ENCODE measurements around the gene ZBTB8B.
"Not testable (repeated sequence)": the region's sequence is repeated elsewhere in the genome, so short reads cannot be mapped to it uniquely, and the experiment has no call there.

Gene ZBTB8B

DNA sequence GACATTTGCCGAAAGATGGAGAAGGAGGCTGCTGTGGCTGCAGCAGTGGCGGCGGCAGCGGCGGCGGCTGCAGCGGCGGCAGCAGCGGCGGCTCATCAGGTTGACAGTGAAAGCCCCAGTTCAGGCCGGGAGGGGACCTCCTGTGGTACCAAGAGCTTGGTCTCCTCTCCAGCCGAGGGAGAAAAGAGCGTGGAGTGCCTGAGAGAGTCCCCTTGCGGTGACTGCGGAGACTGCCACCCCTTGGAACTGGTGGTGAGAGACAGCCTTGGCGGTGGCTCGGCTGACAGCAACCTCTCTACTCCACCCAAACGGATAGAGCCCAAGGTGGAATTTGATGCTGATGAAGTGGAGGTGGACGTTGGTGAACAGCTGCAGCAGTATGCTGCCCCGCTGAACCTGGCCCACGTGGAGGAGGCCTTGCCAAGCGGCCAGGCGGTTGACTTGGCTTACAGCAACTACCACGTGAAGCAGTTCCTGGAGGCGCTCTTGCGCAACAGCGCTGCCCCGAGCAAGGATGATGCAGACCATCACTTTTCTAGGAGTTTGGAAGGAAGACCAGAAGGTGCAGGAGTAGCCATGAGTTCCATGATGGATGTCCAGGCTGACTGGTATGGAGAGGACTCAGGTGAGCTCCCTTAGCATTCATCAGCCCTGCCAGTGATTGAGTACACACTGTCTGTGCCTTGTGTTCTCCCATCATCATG lies 6.3 kb downstream of the ZBTB8B start:
- DNase-seq, result no peak

DNA sequence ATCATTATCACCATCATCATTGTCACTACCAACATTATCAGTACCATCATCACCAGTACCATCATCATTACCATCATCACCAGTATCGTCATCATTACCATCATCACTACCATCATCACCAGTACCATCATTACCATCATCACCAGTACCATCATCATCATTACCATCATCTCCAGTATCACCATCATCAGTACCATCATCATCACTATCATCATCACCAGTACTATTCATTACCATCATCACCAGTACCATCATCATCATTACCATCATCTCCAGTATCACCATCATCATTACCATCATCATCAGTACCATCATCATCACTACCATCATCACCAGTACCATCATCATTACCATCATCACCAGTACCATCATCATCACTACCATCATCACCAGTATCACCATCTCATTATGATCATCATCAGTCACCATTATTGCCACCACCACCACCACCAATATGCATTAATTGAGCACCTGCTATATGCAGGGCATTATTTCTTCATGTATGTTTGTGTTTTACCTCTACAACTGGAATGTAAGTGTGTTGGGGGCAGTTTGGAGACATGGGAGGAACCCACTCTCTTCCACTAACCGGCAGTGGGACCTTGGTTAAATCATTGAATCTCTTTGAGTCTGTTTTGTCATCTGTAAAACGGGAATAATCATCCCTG lies 7.0 kb downstream of the ZBTB8B start:
- DNase-seq, result no peak

- not testable (repeated sequence) for DNase-seq
Observed at GRCh38 chr1:32472966-32473365, 8.1 kb downstream of the ZBTB8B start.

DNA sequence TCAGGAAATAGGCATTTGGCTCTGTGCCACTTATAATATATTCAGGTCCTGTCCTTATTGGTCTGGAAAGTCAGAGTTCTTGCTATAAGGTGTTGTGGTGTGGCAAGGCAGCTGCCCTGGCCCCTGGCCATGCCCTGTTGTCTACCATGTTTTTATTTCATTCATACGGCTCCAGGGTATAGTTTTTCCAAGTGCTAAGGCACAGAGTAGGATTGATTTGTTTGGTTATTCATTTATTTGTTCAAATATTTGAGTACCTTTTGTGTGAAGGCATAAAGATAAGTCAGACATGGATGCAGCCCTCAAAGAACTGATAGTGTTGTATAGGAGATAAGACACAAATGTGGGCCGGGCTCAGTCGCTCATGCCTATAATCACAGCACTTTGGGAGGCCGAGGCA lies 10.1 kb downstream of the ZBTB8B start:
- no peak for DNase-seq

DNA sequence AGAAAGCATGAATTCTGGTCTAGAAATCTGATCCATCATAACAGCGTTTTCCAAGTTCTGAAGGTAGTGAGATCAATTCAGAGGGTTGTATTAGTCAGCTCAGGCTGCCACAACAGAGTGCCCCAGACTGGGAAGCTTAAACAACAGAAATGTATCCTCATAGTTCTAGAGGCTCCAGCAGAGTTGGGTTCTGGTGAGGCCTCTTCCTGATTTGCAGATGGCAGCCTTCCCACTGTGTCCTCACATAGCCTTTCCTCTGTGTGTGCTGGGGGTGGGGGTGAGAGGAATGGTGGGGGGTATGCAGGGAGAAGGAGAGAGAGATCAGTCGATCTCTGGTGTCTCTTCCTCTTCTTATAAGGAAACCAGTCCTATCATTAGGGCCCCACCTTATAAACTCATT lies 15.1 kb downstream of the ZBTB8B start:
- DNase-seq, result no peak

- no peak for DNase-seq
Observed at GRCh38 chr1:32480761-32481160, 15.9 kb downstream of the ZBTB8B start.

DNA sequence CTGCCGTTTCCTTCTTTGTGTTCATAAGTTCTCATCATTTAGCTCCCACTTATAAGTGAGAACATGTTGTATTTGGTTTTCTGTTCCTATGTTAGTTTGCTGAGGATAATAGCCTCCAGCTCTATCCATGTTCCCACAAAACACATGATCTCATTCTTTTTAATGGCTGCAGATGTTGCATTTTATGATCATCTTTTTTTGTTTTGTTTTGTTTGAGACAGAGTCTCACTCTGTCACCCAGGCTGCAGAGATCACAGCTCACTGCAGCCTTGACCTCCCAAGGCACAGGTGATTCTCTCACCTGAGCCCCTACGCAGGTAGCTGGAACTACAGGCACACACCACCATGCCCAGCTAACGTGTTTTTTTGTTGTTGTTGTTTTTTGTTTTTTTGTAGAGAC lies 16.9 kb downstream of the ZBTB8B start:
- DNase-seq, result not testable (repeated sequence)

- no peak for DNase-seq
Observed at GRCh38 chr1:32485554-32486255, 20.8 kb downstream of the ZBTB8B start.

GRCh38 chr1:32486463-32487113 lies 21.7 kb downstream of the ZBTB8B start:
- DNase-seq, result no peak

GRCh38 chr1:32487182-32487581 lies 22.3 kb downstream of the ZBTB8B start:
- DNase-seq, result no peak

DNA sequence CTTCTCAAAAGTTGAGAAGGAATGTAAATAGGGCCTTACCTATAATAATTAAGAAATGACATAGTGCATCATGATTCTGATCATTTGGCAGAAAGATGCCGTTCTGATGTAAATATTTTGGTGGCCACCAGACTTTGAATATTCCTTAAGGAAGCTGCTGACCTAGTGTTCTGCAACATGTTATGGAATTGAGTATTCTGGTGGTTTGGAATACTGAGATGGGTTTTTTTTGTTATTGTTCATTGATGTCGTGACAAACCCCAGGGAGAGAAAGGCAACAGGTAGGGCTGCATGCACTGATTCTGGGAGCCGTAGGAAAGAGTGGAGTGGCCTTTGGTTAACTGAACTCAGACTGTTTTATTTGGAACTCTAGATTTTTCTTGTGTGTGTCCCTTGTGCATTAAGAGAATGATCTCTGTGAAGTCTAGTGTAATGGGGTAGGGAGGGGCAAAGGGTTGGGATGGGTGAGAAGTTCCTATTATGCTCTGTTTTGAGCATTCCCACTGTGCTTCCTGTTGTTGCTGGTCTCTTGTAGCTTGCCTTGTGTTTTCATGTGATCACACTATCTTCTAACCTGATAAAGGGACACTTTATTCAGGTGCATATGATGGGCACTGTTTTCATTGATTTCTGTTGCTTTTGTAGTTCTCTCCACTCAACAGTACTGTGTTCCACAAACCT lies 25.0 kb downstream of the ZBTB8B start:
- no peak for DNase-seq

DNA sequence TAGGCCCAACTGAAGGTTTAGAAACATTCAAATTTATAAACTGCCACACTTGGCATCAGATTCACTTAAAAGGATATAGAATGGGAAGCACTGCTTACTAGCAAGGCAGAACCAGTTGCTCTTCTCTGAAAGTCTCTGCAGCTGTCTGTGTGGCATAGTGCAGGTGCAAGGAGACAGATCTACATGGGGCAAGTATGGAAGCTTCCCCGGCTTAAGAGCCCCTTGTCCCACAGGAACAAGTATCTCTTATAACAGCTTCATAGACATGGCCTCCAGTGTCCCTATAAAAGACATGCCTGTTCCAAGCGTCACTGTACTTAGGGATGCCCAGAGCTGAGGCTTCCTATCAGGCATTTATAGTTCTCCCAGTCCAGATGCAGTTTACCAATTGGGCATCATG lies 26.5 kb downstream of the ZBTB8B start:
- DNase-seq, result no peak

- no peak for DNase-seq
Observed at GRCh38 chr1:32494196-32494595, 29.3 kb downstream of the ZBTB8B start.

- no peak for DNase-seq
Observed at GRCh38 chr1:32494711-32495337, 30.0 kb downstream of the ZBTB8B start.

- no peak for DNase-seq
Observed at GRCh38 chr1:32496127-32496526, 31.3 kb downstream of the ZBTB8B start.

DNA sequence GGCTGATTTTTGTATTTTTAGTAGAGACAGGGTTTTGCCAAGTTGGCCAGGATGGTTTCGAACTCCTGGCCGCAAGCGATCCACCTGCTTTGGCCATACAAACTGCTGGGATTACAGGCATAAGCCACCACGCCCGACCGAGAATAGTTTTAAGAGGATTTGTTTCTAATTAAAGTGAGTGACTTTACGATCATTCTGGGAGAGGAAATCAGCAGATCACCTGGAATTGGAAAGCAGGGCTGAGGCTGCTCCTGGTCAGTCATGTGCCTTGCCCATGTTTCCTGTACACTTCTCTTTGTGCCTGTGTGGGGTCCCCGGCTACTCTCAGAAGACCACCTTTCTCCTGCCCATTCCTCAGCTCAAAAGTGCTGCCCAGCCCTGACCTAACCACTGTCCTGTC lies 33.9 kb downstream of the ZBTB8B start:
- DNase-seq, result no peak

DNA sequence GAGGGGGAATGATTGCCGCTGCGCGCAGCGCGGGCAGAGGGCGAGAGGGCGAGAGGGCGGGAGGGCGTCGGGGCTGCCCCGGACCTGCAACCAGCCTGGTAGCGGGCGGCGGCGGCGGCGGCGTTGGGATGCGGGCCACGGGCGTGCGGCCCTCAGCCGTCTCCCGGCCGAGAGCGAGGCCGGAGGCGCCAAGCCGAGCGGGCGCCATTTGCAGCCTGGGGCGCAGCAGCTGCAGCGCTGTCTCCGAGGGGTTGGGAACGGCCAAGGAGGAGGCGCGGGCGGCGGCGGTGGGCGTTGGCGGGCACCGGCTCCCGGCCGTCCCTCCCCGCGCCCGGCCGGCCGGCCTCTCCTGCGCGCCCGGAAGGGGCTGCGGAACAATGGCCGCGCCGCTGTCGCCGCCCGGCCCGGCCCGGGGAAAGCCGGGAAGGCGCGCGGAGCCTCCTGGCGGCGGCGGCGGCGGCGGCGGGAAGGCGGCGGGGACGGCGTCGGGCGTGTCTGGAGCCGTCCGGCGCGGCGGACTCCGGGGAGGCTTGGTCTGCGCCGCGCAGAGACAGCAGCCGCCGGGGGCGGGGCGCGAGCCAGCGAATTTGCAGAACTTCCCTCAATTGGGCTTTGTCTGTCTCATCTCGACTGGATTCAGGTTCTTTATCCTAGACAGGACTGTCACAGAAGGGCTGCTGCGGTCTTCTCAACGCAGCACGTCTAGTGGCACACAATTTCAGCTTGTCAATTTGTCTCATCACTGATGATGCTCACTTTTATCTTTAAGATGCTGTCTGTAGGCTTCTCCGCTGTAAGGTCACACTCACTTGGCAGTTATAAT lies 35.7 kb downstream of the ZBTB8B start:
- no peak for DNase-seq

DNA sequence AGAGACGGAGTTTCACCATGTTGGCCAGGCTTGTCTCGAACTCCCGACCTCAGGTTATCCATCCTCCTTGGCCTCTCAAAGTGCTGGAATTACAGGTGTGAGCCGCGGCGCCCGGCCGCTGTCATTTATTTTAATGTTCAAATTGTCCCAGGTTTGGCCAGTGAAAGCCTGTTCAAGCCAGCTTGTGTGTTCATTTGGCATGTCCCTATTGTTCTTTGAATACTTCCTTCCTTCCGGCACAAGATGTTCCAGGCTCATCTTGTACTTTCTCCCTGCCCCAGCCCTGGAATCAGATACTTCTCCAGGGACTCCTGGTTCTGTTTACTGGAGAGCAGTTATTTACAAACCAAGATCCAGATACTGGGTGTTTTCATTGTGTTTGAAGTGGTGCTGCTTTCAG lies 37.0 kb downstream of the ZBTB8B start:
- DNase-seq, result no peak

DNA sequence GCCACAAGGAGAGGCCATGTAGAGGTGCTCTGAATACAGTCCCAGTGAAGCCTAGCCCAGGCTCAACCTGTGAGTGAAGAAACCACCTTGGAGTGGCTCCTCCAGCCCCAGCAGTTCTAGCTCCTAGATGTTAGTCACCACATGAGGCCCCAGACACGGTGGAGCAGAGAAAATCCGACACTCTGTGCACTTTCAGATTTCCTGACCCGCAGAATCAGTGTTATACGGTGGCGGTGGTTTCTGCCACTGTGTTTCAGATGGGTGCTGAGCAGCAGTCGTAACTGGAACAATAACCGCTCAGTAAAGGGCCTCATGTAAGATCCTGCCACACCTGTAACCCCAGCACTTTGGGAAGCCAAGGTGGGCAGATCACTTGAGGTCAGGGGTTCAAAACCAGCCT lies 38.3 kb downstream of the ZBTB8B start:
- no peak for DNase-seq

DNA sequence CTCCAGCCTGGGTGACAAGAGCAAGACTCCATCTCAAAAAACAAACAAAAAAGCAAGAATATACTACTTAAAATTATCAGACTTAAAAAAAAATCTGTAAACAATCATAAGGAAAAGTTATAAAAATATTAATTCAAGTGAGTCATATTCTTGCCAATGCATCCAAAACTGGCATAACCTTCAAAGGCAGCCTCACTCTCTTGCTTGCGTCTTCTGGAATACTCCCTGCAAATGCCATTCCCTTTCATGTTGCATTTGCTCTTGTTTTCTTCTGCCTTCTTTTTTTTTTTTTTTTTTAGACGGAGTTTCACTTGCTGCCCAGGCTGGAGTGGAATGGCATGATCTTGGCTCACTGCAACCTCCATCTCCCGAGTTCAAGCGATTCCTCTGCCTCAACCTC lies 42.1 kb downstream of the ZBTB8B start:
- DNase-seq, result no peak

GRCh38 chr1:32508761-32509160 lies 43.9 kb downstream of the ZBTB8B start:
- no peak for DNase-seq

DNA sequence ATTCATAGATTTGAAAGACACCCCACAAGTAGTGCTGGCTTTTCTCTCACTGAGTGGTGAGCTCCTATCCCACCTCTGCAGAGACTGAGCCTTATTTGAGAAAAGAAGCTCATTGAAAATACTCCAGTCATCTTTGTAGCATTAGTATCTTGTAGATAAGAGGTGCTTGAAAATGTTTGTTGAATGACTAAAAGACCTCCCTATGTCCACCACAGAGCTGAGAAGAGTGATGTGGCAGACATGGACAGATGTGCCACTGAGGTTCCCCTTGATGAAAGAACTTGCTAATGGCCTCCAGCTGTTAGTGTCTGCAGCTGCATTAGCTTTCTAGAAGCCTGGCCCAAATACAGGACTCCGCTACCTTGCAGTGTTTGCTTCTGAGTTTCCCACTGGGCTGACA lies 45.1 kb downstream of the ZBTB8B start:
- DNase-seq, result no peak
